T-cell (primary cell): ENCODE results near the gene BRD4. TPM values are rescaled to one million over a fixed set of nuclear protein-coding genes. Genes with fewer than 3 reads are reported as not detected.

ENCODE experiments used
- ATAC-seq, 4 experiments: fragments of 200-7000 bp in 3 of 4; fragments of 150-1000 bp in 1 of 4; cut with Tn5 transposase; replicated peaks in 1 of 4; 1 replicate in 3 of 4; 2 replicates in 1 of 4; pipeline ENCODE4 v1.10.0; 2021; ENCODE audit warnings: moderate library complexity in 3 of 4, mild to moderate bottlenecking in 2 of 4, moderate number of reproducible peaks in 1 of 4
- CTCF ChIA-PET, 2 donors: fragments of 300-600 bp; sonication (Branson Sonifier 250); formaldehyde crosslinking; loops; one replicate each; lab custom pipeline; 2022; ENCODE audit warnings: antibody characterized with exemption in 2 of 2; lab: Charles Lee
- POLR2A ChIA-PET, 2 donors: fragments of 300-600 bp; sonication (Branson Sonifier 250); formaldehyde crosslinking; loops; one replicate each; lab custom pipeline; 2022; ENCODE audit warnings: antibody characterized with exemption in 2 of 2; lab: Charles Lee
- DNase-seq, 35 experiments: peaks; one replicate each; pipeline versions ENCODE4 v3.0.0 to v3.0.0-alpha.2; 2013 to 2023
- H3K27ac ChIP-seq: one replicate; pipeline ENCODE4 v1.5.1; 2013; ENCODE audit warnings: low read length
- H3K27me3 ChIP-seq, 2 experiments: replicated peaks in 1 of 2; 1 replicate in 1 of 2; 2 replicates in 1 of 2; pipeline versions ENCODE4 v1.6.1 to v1.7.0; 2013; ENCODE audit warnings: low read length in 1 of 2, mixed read lengths in 1 of 2; ENCODE audit not compliant: control insufficient read depth in 2 of 2, insufficient read depth in 2 of 2; ENCODE audit errors: extremely low read depth in 1 of 2
- H3K36me3 ChIP-seq, 2 donors: 1 replicate in 1 of 2; 2 replicates in 1 of 2; pipeline versions ENCODE4 v1.6.1 to v1.7.0; 2013; ENCODE audit warnings: low read length in 1 of 2; ENCODE audit not compliant: control insufficient read depth in 2 of 2, insufficient read depth in 1 of 2; ENCODE audit errors: extremely low read depth in 1 of 2
- H3K4me1 ChIP-seq, 2 experiments: 1 replicate in 1 of 2; 2 replicates in 1 of 2; pipeline versions ENCODE4 v1.6.1 to v1.7.0; 2013; ENCODE audit warnings: low read length in 2 of 2, mixed read lengths in 1 of 2; ENCODE audit not compliant: insufficient read depth in 2 of 2, control insufficient read depth in 1 of 2; ENCODE audit errors: extremely low read depth in 1 of 2
- H3K4me3 ChIP-seq, 2 donors: 1 replicate in 1 of 2; 2 replicates in 1 of 2; pipeline versions ENCODE4 v1.5.1 to v1.7.0; 2013; ENCODE audit warnings: mild to moderate bottlenecking in 2 of 2, low read length in 1 of 2, moderate library complexity in 1 of 2; ENCODE audit not compliant: control insufficient read depth in 1 of 2; ENCODE audit errors: extremely low read depth in 1 of 2
- H3K9me3 ChIP-seq: 2 replicates; pipeline ENCODE4 v1.7.0; 2013
- H3K27ac Mint-ChIP-seq, 2 donors: one replicate each; pipeline ENCODE4 v1.8.0; 2020 to 2021; ENCODE audit warnings: mild to moderate bottlenecking in 2 of 2, mixed read lengths in 2 of 2
- H3K27me3 Mint-ChIP-seq, 2 donors: one replicate each; pipeline ENCODE4 v1.8.0; 2021 to 2022; ENCODE audit warnings: mixed read lengths in 2 of 2
- H3K36me3 Mint-ChIP-seq: one replicate; pipeline ENCODE4 v1.8.0; 2021; ENCODE audit warnings: mixed read lengths
- H3K4me1 Mint-ChIP-seq, 3 donors: one replicate each; pipeline ENCODE4 v1.8.0; 2020 to 2022; ENCODE audit warnings: mixed read lengths in 3 of 3, mild to moderate bottlenecking in 1 of 3
- H3K4me3 Mint-ChIP-seq, 3 donors: one replicate each; pipeline ENCODE4 v1.8.0; 2020 to 2022; ENCODE audit warnings: mild to moderate bottlenecking in 3 of 3, mixed read lengths in 3 of 3, moderate library complexity in 3 of 3
- H3K9me3 Mint-ChIP-seq, 3 donors: one replicate each; pipeline ENCODE4 v1.8.0; 2020 to 2022; ENCODE audit warnings: mixed read lengths in 3 of 3
- WGBS: methylation state at CpG from one replicate; pipeline ENCODE4 v1.1.5; 2013; ENCODE audit warnings: missing lambda C conversion rate; ENCODE audit not compliant: insufficient coverage; 5-methylcytosine and 5-hydroxymethylcytosine counted together
- total RNA-seq, 35 experiments: library from RNA in 6 of 35; stranded (reverse) in 6 of 35; fragments of 120-200 nt in 1 of 35; gene quantifications; one replicate each; pipeline versions ENCODE4 v1.2.1 to v1.2.4 and lab custom pipeline; 2013 to 2026

Gene BRD4
- total RNA-seq, 5 donors from 2014 or later (not counting 1 experiment from before 2014, with no cell fraction given): 115 to 154 (median 139) TPM

GRCh38 chr19:15197942-15198341, 134.4 kb downstream of the BRD4 start:
- H3K9me3 Mint-ChIP-seq: no peaks in the 10 kb centered on the region
- peak overlapping the region in 1 of 3 donors; percentile 75 for H3K4me3 Mint-ChIP-seq
- no peak overlapping the region for H3K27ac Mint-ChIP-seq
- CTCF ChIA-PET: no interaction called here
- DNase-seq (no peak), ATAC-seq (no peak)
- no peak overlapping the region for H3K4me3 ChIP-seq
- peaks cover 0 to 22% of the 10 kb centered on the region in 2 experiments for H3K4me1 ChIP-seq
- no peak overlapping the region for H3K27ac ChIP-seq
- WGBS: 46% methylated on average over 5 of the region's 8 CpGs
- H3K4me1 Mint-ChIP-seq: peaks cover 20 to 37% (median 22%) of the 10 kb centered on the region in 3 donors
- POLR2A ChIA-PET: no interaction called here
- no peaks in the 10 kb centered on the region for H3K36me3 ChIP-seq
- H3K27me3 Mint-ChIP-seq: peaks cover 50 to 72% of the 10 kb centered on the region in 2 donors
- no peaks in the 10 kb centered on the region for H3K36me3 Mint-ChIP-seq
- H3K27me3 ChIP-seq: peaks cover 0 to 85% of the 10 kb centered on the region in 2 experiments
- H3K9me3 ChIP-seq: no peaks in the 10 kb centered on the region

- H3K4me3 ChIP-seq: no peak overlapping the region
- POLR2A ChIA-PET: no interaction called here
- ATAC-seq (peak in 1 of 4 experiments; percentile 43), DNase-seq (no peak)
- Mint-ChIP-seq H3K4me1 (peaks cover 20 to 37% (median 22%) of the 10 kb centered on the region in 3 donors), H3K27ac (no peak overlapping the region), H3K27me3 (peaks cover 52 to 72% of the 10 kb centered on the region in 2 donors), H3K4me3 (peak overlapping the region in 1 of 3 donors; percentile 75), H3K9me3 (no peaks in the 10 kb centered on the region), H3K36me3 (no peaks in the 10 kb centered on the region)
- no peaks in the 10 kb centered on the region for H3K36me3 ChIP-seq
- H3K9me3 ChIP-seq: no peaks in the 10 kb centered on the region
- WGBS: 5% methylated on average over 3 of the region's 14 CpGs
- H3K27ac ChIP-seq: no peak overlapping the region
- H3K4me1 ChIP-seq: peaks cover 0 to 22% of the 10 kb centered on the region in 2 experiments
- CTCF ChIA-PET: no interaction called here
- peaks cover 0 to 83% of the 10 kb centered on the region in 2 experiments for H3K27me3 ChIP-seq
Measured at GRCh38 chr19:15197275-15197941, 134.9 kb downstream of the BRD4 start.

GRCh38 chr19:15196360-15197005, 135.9 kb downstream of the BRD4 start:
- peaks cover 0 to 83% of the 10 kb centered on the region in 2 experiments for H3K27me3 ChIP-seq
- peak overlapping the region in 1 of 3 donors; percentile 46 for H3K4me3 Mint-ChIP-seq
- H3K27ac ChIP-seq: no peak overlapping the region
- H3K36me3 ChIP-seq: no peaks in the 10 kb centered on the region
- H3K27ac Mint-ChIP-seq: no peak overlapping the region
- no peaks in the 10 kb centered on the region for H3K9me3 ChIP-seq
- no peak overlapping the region for H3K4me3 ChIP-seq
- H3K4me1 Mint-ChIP-seq: peaks cover 20 to 35% (median 22%) of the 10 kb centered on the region in 3 donors
- ChIA-PET POLR2A (no interaction called here), CTCF (no interaction called here)
- WGBS: no CpG with 5 or more reads among the region's 4 CpGs
- ATAC-seq (no peak), DNase-seq (no peak)
- no peaks in the 10 kb centered on the region for H3K9me3 Mint-ChIP-seq
- peaks cover 56 to 71% of the 10 kb centered on the region in 2 donors for H3K27me3 Mint-ChIP-seq
- H3K4me1 ChIP-seq: peaks cover 0 to 22% of the 10 kb centered on the region in 2 experiments
- H3K36me3 Mint-ChIP-seq: no peaks in the 10 kb centered on the region

GRCh38 chr19:15195371-15196334, 136.7 kb downstream of the BRD4 start:
- Histone ChIP-seq H3K27me3 (peaks cover 0 to 85% of the 10 kb centered on the region in 2 experiments), H3K36me3 (no peaks in the 10 kb centered on the region), H3K27ac (no peak overlapping the region), H3K9me3 (no peaks in the 10 kb centered on the region), H3K4me1 (peaks cover 0 to 19% of the 10 kb centered on the region in 2 experiments), H3K4me3 (no peak overlapping the region)
- peak in 2 of 35 experiments; percentile 9 to 30 for DNase-seq
- H3K4me1 Mint-ChIP-seq: peaks cover 18 to 31% (median 22%) of the 10 kb centered on the region in 3 donors
- peak overlapping the region in 1 of 3 donors; percentile 46 for H3K4me3 Mint-ChIP-seq
- peak in 1 of 4 experiments; percentile 44 for ATAC-seq
- no peak overlapping the region for H3K27ac Mint-ChIP-seq
- ChIA-PET POLR2A (interaction anchor here in 1 of 2 donors (0.6 kb wide), 1 partner anchor 1072 kb away, joined by 3 read pairs; no protein-coding TSS in a partner anchor), CTCF (interaction anchor here (0.5 to 0.6 kb wide), 2 partner anchors 104 to 1916 kb away, joined by 3 to 6 read pairs; no protein-coding TSS in a partner anchor)
- H3K27me3 Mint-ChIP-seq: peaks cover 51 to 70% of the 10 kb centered on the region in 2 donors
- H3K36me3 Mint-ChIP-seq: no peaks in the 10 kb centered on the region
- H3K9me3 Mint-ChIP-seq: no peaks in the 10 kb centered on the region
- 16% methylated on average over 58 of the region's 91 CpGs for WGBS

GRCh38 chr19:15194938-15195337, 137.4 kb downstream of the BRD4 start:
- ATAC-seq (no peak), DNase-seq (no peak)
- Histone ChIP-seq H3K9me3 (no peaks in the 10 kb centered on the region), H3K36me3 (no peaks in the 10 kb centered on the region), H3K4me1 (peaks cover 0 to 13% of the 10 kb centered on the region in 2 experiments), H3K27ac (no peak overlapping the region), H3K27me3 (peaks cover 0 to 83% of the 10 kb centered on the region in 2 experiments), H3K4me3 (no peak overlapping the region)
- Mint-ChIP-seq H3K27ac (no peak overlapping the region), H3K9me3 (no peaks in the 10 kb centered on the region), H3K36me3 (no peaks in the 10 kb centered on the region), H3K27me3 (peaks cover 51 to 68% of the 10 kb centered on the region in 2 donors), H3K4me1 (peaks cover 16 to 31% (median 22%) of the 10 kb centered on the region in 3 donors), H3K4me3 (peak overlapping the region; percentile 31 to 71 (median 34))
- ChIA-PET CTCF (no interaction called here), POLR2A (interaction anchor here in 1 of 2 donors (0.6 kb wide), 1 partner anchor 1072 kb away, joined by 3 read pairs; no protein-coding TSS in a partner anchor)
- no CpG with 5 or more reads among the region's 6 CpGs for WGBS
